Stimulated activated CD8-positive, alpha-beta memory T cell treated with anti-CD3 and anti-CD28 coated beads, Interleukin-12 subunit alpha, Interleukin-12 subunit beta, amount 100 ng/mL, for 4 hours (primary cell): Measurements from ENCODE around the gene CDK5RAP3.
"Not testable (repeated sequence)": the region's sequence is repeated elsewhere in the genome, so short reads cannot be mapped to it uniquely, and the experiment has no call there.

Experiments used
- DNase-seq: peaks from one replicate; pipeline ENCODE4 v3.0.0-alpha.2; 2020; ENCODE audit warnings: low read depth

Gene CDK5RAP3

GRCh38 chr17:48001197-48001596 lies 30.3 kb downstream of the CDK5RAP3 start:
- no peak for DNase-seq

GRCh38 chr17:48001657-48002056 lies 30.7 kb downstream of the CDK5RAP3 start:
- DNase-seq: not testable (repeated sequence)

- no peak for DNase-seq
Observed at GRCh38 chr17:48002266-48002915, 31.5 kb downstream of the CDK5RAP3 start.

DNA sequence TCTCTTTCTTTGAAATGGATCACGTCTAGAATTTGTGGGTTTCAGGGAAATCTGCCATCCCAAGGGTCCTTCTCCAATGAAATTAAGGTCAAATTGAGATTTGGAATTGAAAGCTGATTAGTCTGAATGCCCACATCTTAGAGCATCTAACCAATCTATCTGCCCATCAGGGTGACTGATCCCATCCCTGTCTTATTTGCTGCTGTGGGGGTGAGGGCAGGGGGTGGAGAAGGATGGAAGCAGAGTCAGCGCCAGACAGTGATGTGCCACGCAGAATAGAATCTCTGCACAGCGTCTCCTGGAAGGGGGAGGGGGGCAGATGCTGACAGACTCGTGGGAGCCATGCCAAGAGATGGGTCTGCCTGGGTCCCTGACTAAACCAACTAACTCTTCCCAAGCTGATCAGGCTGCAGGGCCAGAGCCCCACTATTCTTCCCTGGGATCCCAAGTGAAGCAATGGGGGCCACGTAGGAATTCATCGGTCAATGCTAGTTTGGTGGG lies 32.1 kb downstream of the CDK5RAP3 start:
- DNase-seq: no peak

DNA sequence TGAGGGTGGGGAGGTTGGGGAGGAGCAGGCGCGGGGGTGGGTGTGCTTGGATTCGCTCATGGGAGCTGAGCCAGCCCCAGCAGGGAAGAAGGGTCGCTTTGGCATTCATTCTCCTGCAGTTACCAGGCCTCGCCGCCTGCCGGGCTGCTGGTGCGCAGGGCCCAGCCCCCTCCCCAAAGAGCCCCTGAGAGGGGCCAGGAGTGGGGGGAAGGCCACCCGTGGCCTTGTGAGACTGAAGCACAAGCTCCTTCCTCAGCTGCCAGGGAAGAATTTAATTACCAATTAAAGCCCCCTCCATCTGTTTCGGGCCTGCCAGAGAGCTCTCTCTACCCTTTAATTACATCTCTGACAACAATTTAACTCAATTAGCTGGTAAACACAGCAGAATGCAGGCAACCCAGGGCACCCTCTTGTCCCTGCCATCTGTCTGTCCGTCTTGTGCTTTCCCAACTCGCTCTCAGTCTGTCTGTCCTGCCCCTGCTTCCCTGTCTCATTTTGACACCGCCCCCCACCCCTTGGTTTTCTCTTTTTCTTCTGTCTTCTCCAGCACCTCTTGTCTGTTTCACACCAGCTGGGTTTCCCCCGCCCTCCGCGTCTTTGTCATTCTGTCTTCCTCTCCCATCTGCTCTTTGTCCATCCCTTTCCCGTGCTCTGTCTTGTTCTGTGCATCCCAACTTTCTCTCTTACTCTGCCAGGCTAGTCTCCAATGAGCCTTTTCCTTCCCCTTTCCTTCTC lies 32.7 kb downstream of the CDK5RAP3 start:
- no peak for DNase-seq

- no peak for DNase-seq
Observed at GRCh38 chr17:48004983-48005382, 34.1 kb downstream of the CDK5RAP3 start.

DNA sequence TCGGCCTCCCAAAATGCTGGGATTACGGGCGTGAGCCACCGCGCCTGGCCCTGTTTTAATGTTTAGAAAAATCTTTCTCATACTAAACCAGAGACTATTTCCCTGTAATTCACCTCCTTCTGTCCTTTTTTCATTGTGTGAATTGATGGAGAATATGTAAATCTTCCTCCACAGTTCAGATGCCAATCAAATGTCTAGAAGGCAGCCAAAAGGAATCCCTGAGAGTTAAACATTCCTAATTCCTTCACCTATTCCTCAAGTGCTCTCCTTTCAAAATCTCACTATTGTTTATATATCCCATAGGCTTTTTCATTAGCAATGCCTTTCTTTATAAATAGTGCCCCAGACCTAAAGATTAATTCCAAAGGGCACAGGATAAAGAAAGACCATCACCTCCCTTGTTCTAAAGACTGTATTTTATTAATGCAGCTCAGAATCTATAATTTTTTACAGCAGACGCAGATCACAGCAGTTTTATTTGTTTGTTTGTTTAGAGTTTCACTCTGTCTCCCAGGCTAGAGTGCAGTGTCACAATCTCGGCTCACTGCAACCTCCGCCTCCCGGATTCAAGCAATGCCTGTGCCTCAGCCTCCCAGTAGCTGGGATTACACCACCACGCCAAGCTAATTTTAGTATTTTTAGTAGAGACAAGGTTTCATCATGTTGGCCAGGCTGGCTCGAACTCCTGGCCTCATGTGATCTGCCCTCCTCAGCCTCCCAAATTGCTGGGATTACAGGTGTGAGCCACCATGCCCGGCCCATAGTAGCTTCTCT lies 36.2 kb downstream of the CDK5RAP3 start:
- DNase-seq: no peak

DNA sequence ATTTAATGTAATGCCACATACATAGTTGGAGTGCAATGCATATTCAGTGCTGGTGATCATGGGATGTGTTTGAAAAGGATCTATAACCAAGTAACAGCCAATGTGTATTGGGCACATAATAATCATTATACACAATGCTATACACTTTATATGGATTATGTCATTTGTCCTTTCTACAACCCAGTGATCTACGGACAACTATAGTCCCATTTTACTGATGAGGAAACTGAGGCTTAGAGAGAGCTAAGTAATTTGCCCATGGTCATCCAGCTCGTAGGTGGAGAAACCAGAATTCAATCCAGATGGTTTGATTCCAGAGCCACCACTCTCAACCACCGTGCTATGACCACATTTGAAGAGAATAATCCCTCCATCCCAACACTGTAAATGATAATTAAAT lies 39.3 kb downstream of the CDK5RAP3 start:
- DNase-seq: no peak

- no peak for DNase-seq
Observed at GRCh38 chr17:48011405-48012150, 40.7 kb downstream of the CDK5RAP3 start.

- DNase-seq: peak; percentile 41
Observed at GRCh38 chr17:48012151-48012520, 41.2 kb downstream of the CDK5RAP3 start.

GRCh38 chr17:48012654-48013053 lies 41.7 kb downstream of the CDK5RAP3 start:
- no peak for DNase-seq

DNA sequence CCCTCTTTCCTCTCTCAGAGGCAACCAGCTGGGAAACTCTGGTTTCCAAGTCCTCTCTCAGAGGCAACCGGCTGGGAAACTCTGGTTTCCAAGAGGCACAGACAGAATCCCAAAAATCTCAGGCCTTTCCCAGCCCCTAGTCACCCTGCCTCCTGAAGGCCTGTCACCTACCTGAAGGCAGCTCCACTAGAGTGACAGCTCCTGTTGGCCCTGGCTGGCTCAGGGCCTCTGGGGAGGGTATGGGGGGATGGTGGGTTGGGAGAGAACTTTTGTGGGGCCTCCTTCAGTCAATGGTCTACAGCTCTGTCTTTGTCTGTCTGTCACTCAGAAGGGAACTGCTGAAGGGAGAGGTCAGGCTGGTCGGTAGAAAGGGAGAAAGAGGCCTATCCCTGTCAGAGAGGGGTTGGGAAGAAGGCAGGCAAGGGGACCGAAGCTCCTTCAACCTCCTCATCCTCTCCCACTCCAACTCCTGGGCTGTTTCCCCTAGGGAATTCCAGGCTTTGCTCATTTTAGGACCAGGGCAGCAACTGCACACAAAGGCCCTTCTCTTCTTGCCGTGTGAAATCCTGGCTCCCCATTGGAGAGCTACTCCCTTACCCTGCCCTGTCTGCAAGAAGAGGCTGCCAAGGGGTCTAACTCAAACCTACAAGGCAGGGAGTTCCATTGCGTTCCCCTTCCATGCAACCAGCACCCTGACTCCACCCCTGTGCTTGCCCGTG lies 43.1 kb downstream of the CDK5RAP3 start:
- no peak for DNase-seq

DNA sequence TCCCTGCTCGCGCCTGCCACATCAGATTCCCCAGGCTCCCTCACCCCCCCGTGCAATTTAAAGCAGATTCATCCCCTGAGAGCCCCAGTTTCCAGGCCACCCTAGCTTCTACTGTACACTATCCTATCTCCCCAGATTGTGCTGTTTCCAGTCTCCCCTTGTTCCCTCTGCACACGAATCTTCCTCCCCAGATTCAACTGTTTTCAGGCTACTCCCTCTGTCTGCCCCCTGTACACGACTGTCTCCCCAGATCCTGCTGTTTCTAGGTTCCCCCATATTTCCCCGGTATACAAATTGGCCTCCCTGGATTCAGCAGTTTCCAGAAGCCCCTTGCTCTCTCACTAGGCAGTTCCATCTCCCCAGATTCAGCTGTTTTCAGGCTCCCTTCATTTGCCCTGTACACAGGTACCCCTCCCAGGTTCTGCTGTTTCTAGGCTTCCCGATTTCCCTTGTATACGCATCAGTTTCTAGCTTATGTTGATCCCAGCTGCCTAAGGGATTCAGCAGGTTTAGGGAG lies 43.7 kb downstream of the CDK5RAP3 start:
- DNase-seq: no peak

DNA sequence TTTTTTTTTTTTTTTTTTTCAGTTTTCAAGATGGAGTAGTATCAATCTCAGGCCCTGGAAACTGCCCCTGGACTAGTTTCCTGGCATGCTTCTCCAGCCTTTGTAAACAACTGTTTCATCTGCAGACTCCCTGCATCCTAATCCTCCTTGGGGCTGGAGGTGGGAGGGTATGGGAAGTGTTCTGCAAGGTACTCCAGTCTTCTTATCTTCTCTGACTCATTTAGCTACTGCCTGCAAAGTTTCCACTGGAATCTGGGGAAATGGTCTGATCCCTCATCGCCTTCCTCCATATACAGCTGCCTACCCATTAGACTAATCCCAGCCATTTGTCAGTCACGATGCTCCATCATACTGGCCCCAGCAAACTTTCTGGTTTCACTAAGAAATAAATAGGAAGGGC lies 45.2 kb downstream of the CDK5RAP3 start:
- no peak for DNase-seq

DNA sequence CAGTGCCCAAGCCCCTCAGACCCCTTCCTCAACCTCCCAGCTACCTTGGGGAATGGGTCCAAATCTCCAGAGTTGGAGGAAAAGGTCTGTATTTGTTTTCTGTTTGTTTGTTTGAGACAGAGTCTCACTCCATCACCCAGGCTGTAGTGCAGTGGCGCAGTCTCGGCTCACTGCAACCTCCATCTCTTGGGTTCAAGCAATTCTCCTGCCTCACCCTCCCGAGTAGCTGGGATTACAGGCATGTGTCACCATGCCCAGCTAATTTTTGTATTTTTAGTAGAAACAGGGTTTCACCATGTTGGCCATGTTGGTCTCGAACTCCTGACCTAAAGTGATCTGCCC lies 46.9 kb downstream of the CDK5RAP3 start:
- not testable (repeated sequence) for DNase-seq

DNA sequence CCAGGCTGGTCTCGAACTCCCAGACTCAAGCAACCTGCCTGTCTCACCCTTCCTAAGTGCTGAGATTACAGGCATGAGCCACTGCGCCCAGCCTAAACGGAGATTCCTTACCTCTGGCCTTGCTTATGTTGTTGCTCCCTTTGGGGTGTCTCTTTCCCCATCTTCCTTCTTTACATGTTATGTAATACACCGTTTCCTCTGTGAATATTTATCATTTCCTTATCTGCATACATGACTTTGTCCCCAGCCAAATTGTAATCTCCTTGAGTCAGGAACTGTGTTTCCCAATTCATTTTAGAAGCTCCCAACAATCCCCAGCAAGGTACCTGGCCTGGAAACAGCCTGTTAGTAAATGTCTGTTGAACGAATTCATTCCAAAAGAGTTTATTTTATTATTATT lies 51.0 kb downstream of the CDK5RAP3 start:
- DNase-seq: no peak

DNA sequence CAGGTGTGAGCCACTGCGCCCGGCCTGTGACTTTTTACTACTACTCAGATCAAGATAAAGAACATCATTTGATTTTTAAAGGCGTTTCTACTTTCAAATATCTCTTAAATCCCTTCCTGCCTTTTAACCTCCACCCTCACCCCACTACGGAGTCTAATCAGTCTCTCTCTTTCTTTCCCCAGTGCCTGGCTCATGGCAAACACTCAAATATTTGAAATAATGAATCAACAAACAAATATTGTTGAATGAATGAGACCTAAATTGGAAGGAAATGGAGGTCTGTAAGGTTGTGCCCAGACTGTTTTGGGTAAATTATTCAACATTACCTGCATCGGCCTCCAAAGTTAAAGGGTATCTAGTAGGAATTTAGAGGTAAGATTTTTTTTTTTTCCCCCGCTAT lies 52.0 kb downstream of the CDK5RAP3 start:
- DNase-seq: no peak

- peak; percentile 21 for DNase-seq
Observed at GRCh38 chr17:48023400-48024148, 52.7 kb downstream of the CDK5RAP3 start.

DNA sequence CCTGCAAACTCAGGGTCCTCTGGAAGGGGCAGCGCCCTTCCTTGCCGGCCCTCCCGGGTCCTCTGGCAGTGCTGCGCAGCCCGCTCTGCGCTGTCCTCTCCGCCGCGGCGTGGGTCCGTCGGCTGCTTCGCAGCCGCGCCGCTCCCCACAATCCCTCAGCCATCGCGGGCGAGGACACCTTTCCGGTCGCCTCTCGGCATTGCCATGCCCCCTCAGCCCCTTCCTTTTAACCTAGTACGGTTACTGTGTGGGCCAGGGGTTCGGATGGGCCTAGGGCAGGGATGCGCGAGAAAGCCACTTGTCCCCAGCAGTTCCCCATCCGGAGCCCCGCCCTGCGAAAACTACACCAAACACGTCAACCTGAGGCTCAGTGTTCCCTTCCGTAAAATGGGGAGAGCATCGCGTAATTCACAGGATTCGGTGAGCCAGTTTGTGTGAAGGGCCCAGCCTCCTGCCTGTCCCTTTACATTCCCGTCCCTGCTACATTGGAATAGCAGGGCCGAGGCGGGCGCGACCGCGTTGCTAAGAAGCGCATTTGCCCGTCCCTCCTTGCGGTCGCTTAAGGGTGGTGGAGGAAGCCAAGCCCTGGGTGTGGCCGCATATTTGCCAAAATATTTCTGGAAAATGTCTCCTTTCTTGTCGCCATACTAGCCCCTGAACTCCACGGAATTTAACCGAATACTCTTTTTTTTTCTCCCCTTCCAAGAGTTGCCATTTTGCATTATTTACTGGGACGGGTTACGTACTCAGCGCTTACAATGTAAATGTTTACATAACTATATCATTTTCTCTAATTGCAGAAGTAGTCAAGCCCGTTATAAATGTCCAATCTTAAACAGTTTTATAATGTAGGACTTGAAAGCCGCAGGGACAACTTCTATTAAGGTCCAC lies 53.5 kb downstream of the CDK5RAP3 start:
- peak; percentile 4 for DNase-seq
